HG03108 (cell line): Measurements from ENCODE around the gene CIAO3.
"Not testable (repeated sequence)": the region's sequence is repeated elsewhere in the genome, so short reads cannot be mapped to it uniquely, and the experiment has no call there.

Experiments
- ATAC-seq: cut with Tn5 transposase; IDR thresholded peaks from one replicate; pipeline ENCODE4 v1.9.1; 2021; ENCODE audit warnings: moderate library complexity; ENCODE audit not compliant: unreplicated experiment

CIAO3 gene

GRCh38 chr16:725041-725376 lies 15.8 kb downstream of the CIAO3 start:
- ATAC-seq: no peak

- ATAC-seq: no peak
Measured at GRCh38 chr16:724188-725040, 16.4 kb downstream of the CIAO3 start.

GRCh38 chr16:723695-724094 lies 17.1 kb downstream of the CIAO3 start:
- no peak for ATAC-seq

GRCh38 chr16:722835-723633 lies 17.8 kb downstream of the CIAO3 start:
- no peak for ATAC-seq

- ATAC-seq: no peak
Measured at GRCh38 chr16:721765-722540, 18.8 kb downstream of the CIAO3 start.

- ATAC-seq: peak; percentile 59
Measured at GRCh38 chr16:720990-721764, 19.6 kb downstream of the CIAO3 start, which contains the start of gene ANTKMT. Gene ANTKMT (plus strand): TSS chr16:721146. CDS start chr16:721275, 129 bp downstream.

- ATAC-seq: no peak
Measured at GRCh38 chr16:720447-720989, 20.3 kb downstream of the CIAO3 start.

GRCh38 chr16:719815-720446 lies 20.9 kb downstream of the CIAO3 start:
- no peak for ATAC-seq

- ATAC-seq: no peak
Measured at GRCh38 chr16:718922-719321, 21.9 kb downstream of the CIAO3 start.

- ATAC-seq: no peak
Measured at GRCh38 chr16:718389-718788, 22.4 kb downstream of the CIAO3 start.

GRCh38 chr16:717450-718245 lies 23.1 kb downstream of the CIAO3 start:
- ATAC-seq: no peak

- ATAC-seq: no peak
Measured at GRCh38 chr16:716768-717325, 23.9 kb downstream of the CIAO3 start.

- ATAC-seq: no peak
Measured at GRCh38 chr16:716200-716568, 24.6 kb downstream of the CIAO3 start.

GRCh38 chr16:715477-716199 lies 25.2 kb downstream of the CIAO3 start:
- peak; percentile 8 for ATAC-seq

GRCh38 chr16:714558-715476 lies 26.0 kb downstream of the CIAO3 start, which contains the start of gene METRN:
Gene METRN (plus strand): TSS chr16:715118. CDS start chr16:715290, 172 bp downstream.
- peak; percentile 74 for ATAC-seq

- no peak for ATAC-seq
Measured at GRCh38 chr16:714079-714478, 26.7 kb downstream of the CIAO3 start.

GRCh38 chr16:712740-713250 lies 28.0 kb downstream of the CIAO3 start:
- ATAC-seq: not testable (repeated sequence)
